Fibroblast of villous mesenchyme (primary cell): ENCODE data around the gene NOSTRIN. TPM values are rescaled to one million over a fixed set of nuclear protein-coding genes. Genes with fewer than 3 reads are reported as not detected.

Experiments
- DNase-seq: peaks from one replicate; pipeline ENCODE4 v3.0.0-alpha.2; 2010; ENCODE audit warnings: low read depth
- H3K4me3 ChIP-seq: 2 replicates; pipeline ENCODE4 v1.5.1; 2011; ENCODE audit warnings: low read depth, mild to moderate bottlenecking, low read length
- CTCF ChIP-seq: IDR thresholded peaks from 2 replicates; pipeline ENCODE4 v1.5.1; 2012; ENCODE audit warnings: low read depth, mild to moderate bottlenecking, low read length; ENCODE audit not compliant: insufficient read depth
- total RNA-seq: library from RNA; depleted of rRNA; stranded (reverse); fragments of >200 nt; gene quantifications from 2 replicates; pipeline ENCODE4 v1.2.3, GENCODE V29; 2012

NOSTRIN gene
- total RNA-seq, 1 donor, result 0.43 TPM

DNA sequence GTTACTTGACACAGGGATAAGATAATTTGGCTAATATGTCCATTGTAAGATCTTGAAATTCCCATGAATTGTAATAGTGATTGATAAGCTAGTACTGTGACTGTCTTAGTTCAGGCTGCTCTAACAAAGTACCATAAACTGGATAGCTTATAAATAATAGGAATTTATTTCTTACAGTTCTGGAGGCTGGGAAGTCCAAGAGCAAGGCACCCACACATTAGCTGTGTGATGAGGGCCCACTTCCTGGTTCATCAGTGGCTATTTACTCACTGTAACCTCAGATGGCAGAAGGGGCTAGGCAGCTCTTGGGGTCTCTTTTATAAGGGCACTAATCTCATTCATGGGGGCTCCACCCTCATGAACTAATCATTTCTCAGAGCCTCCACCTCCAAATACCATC lies 28.5 kb downstream of the NOSTRIN start:
- no peak for TF ChIP-seq CTCF
- no peak for DNase-seq
- no peak overlapping the region for H3K4me3 ChIP-seq

- TF ChIP-seq CTCF, result no peak
- DNase-seq, result no peak
- no peak overlapping the region for H3K4me3 ChIP-seq
These were observed 29.2 kb downstream of the NOSTRIN start for GRCh38 chr2:168831662-168832061.

DNA sequence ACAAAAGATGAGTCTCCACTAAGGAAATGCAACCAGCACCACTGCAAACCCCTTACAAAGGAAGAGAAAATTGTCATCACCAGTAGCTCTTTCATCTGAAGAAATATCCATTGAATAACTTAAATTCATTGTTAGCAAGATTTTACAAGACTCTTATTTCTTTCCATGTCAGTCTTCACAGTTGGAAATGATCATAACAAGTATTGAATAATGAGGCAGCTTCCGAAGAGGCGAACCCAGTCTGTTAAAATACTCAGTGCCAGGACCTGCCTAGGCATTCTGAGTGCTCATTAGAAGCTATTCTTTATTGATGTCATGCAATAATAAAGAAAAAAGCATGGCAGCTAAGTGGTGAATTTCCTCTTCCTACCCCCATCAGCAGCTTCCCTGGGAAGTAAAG lies 33.5 kb downstream of the NOSTRIN start:
- TF ChIP-seq CTCF, result no peak
- no peak overlapping the region for H3K4me3 ChIP-seq
- DNase-seq, result no peak

GRCh38 chr2:168841445-168841844 lies 39.0 kb downstream of the NOSTRIN start:
- TF ChIP-seq CTCF, result no peak
- H3K4me3 ChIP-seq, result no peak overlapping the region
- DNase-seq, result no peak

DNA sequence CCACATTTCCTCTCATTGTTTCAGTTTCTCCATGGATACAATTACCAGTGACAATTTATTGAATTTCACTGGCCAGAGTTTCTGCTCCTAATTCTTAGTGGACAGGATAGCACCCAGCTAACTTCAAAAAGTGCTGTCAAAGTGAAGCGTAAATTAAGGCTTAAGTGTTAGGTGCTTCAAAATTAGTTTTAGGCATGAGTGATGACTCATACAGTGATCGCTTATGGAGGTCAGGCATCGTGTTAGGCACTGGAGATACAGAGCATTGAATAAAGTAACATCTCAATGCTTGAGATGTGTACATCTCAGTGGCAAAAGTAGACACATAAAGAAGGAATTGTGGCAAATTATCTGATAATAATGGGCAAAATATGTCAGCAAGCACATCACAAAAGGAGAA lies 40.8 kb downstream of the NOSTRIN start:
- DNase-seq, result no peak
- no peak overlapping the region for H3K4me3 ChIP-seq
- TF ChIP-seq CTCF, result no peak

- no peak for TF ChIP-seq CTCF
- no peak for DNase-seq
These were observed 45.8 kb downstream of the NOSTRIN start for GRCh38 chr2:168848225-168848624.

GRCh38 chr2:168849610-168850009 lies 47.2 kb downstream of the NOSTRIN start:
- peak; percentile 15 for DNase-seq
- no peak overlapping the region for H3K4me3 ChIP-seq
- no peak for TF ChIP-seq CTCF

More at GRCh38 chr2:168848225-168848624, 45.8 kb downstream of the NOSTRIN start:
- H3K4me3 ChIP-seq, result no peak overlapping the region
